Lung (tissue), 12 donors: ENCODE measurements around the gene UGP2. TPM values are rescaled to one million over a fixed set of nuclear protein-coding genes. Genes with fewer than 3 reads are reported as not detected.

Experiments
- ATAC-seq: fragments of 200-7000 bp; cut with Tn5 transposase; one replicate; pipeline ENCODE4 v1.9.1; 2020; ENCODE audit warnings: moderate number of reproducible peaks; ENCODE audit not compliant: insufficient read depth, low FRiP score
- DNase-seq, 3 donors: peaks; one replicate each; pipeline ENCODE4 v3.0.0-alpha.2; 2013 to 2017
- H3K27ac ChIP-seq, 2 donors: one replicate each; pipeline ENCODE4 v1.5.1; 2013; ENCODE audit warnings: mild to moderate bottlenecking in 2 of 2, moderate library complexity in 2 of 2, control low read depth in 1 of 2, inconsistent platforms in 1 of 2, low read depth in 1 of 2, low read length in 1 of 2
- H3K27me3 ChIP-seq, 3 donors: one replicate each; pipeline ENCODE4 v1.5.1; 2013; ENCODE audit warnings: low read length in 2 of 3; ENCODE audit not compliant: control insufficient read depth in 3 of 3, insufficient read depth in 3 of 3
- H3K36me3 ChIP-seq, 4 donors: one replicate each; pipeline ENCODE4 v1.5.1; 2013; ENCODE audit warnings: low read length in 4 of 4, mild to moderate bottlenecking in 1 of 4, moderate library complexity in 1 of 4; ENCODE audit not compliant: control insufficient read depth in 4 of 4, insufficient read depth in 4 of 4
- H3K4me1 ChIP-seq, 5 donors: one replicate each; pipeline ENCODE4 v1.5.1; 2013; ENCODE audit warnings: low read length in 5 of 5, mild to moderate bottlenecking in 2 of 5, moderate library complexity in 1 of 5; ENCODE audit not compliant: control insufficient read depth in 5 of 5, insufficient read depth in 5 of 5
- H3K4me3 ChIP-seq: one replicate; pipeline ENCODE4 v1.5.1; 2013; ENCODE audit warnings: mild to moderate bottlenecking, control low read depth, moderate library complexity
- H3K9ac ChIP-seq, 2 donors: one replicate each; pipeline ENCODE4 v1.5.1; 2013; ENCODE audit warnings: low read length in 2 of 2, control low read depth in 1 of 2; ENCODE audit not compliant: insufficient read depth in 1 of 2
- H3K9me3 ChIP-seq, 4 donors: one replicate each; pipeline ENCODE4 v1.5.1; 2013; ENCODE audit warnings: low read length in 3 of 4, mild to moderate bottlenecking in 1 of 4, moderate library complexity in 1 of 4; ENCODE audit not compliant: control insufficient read depth in 4 of 4, insufficient read depth in 3 of 4
- WGBS, 2 donors: extraction: QIAGEN DNeasy Blood & Tissue Kit; methylation state at CpG; one replicate each; pipeline ENCODE4 v1.1.7; 2013; 5-methylcytosine and 5-hydroxymethylcytosine counted together
- polyA plus RNA-seq, 2 donors: library from polyadenylated mRNA; stranded (reverse); fragments of 200-250 nt; gene quantifications; one replicate each; pipeline ENCODE4 v1.2.1, GENCODE V29; 2013
- total RNA-seq, 2 donors: library from RNA; depleted of rRNA in 1 of 2; stranded (reverse); fragments of >200 nt in 1 of 2; gene quantifications; one replicate each; pipeline ENCODE4 v1.2.1, GENCODE V29; 2014 to 2021
- TF ChIP-seq, protein P1 (sequence below): IDR thresholded peaks from 2 replicates; pipeline ENCODE4 v1.5.1; 2012; ENCODE audit warnings: mild to moderate bottlenecking; ENCODE audit errors: control extremely low read depth, extremely low read depth
- donor health status: control.
- donor health status: control.
- donor health status: Bipolar disorder and iron deficiency.
- donor health status: healthy.
- donor health status: DM: yes; HTN: yes; CAD: no.

The UGP2 gene
- total and polyA plus RNA-seq, 4 donors = 59.2 to 156 (median 107) TPM

- Histone ChIP-seq H3K9ac (no peak overlapping the region), H3K4me3 (no peak overlapping the region), H3K9me3 (peaks cover 0 to 5% (median 0%) of the 10 kb centered on the region in 4 donors), H3K27me3 (no peaks in the 10 kb centered on the region), H3K36me3 (peaks cover 8 to 41% (median 14%) of the 10 kb centered on the region in 4 donors), H3K4me1 (peaks cover 0 to 28% (median 0%) of the 10 kb centered on the region in 5 donors), H3K27ac (no peak overlapping the region)
- WGBS, 2 donors = 79 to 82% methylated on average over 1 of the region's 1 CpG
- DNase-seq (no peak), ATAC-seq (no peak)
- TF ChIP-seq, protein P1, sequence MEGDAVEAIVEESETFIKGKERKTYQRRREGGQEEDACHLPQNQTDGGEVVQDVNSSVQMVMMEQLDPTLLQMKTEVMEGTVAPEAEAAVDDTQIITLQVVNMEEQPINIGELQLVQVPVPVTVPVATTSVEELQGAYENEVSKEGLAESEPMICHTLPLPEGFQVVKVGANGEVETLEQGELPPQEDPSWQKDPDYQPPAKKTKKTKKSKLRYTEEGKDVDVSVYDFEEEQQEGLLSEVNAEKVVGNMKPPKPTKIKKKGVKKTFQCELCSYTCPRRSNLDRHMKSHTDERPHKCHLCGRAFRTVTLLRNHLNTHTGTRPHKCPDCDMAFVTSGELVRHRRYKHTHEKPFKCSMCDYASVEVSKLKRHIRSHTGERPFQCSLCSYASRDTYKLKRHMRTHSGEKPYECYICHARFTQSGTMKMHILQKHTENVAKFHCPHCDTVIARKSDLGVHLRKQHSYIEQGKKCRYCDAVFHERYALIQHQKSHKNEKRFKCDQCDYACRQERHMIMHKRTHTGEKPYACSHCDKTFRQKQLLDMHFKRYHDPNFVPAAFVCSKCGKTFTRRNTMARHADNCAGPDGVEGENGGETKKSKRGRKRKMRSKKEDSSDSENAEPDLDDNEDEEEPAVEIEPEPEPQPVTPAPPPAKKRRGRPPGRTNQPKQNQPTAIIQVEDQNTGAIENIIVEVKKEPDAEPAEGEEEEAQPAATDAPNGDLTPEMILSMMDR = no peak
These were observed 36.8 kb downstream of the UGP2 start for GRCh38 chr2:63878486-63878885.

DNA sequence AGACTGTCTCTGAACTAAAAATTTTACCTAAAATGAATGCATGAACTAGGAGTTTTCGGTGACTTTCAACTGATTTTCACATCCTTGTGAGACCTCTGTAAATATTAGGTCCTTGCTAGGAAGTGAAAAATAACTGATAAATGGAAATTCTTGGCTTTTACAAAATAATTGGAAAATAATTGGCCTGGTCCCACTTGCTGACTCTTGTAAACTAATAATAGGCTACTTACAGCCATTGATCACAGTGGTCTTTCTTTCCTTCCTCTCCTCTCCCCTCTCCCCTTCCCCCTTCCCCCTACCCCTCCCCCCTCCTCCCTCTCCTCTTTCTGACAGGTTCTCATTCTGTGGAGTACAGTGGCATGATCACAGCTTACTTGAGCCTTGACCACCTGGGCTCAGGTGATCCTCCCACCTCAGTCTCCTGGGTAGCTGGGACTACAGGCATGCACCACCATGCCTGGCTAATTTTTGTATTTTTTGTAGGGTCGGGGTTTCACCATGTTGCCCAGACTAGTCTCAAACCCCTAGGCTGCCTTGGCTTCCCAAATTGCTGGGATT lies 38.3 kb downstream of the UGP2 start:
- no peaks in the 10 kb centered on the region for H3K9me3 ChIP-seq
- H3K27me3 ChIP-seq = no peaks in the 10 kb centered on the region
- no peak overlapping the region for H3K4me3 ChIP-seq
- DNase-seq = no peak
- peaks cover 6 to 44% (median 12%) of the 10 kb centered on the region in 4 donors for H3K36me3 ChIP-seq
- no peak overlapping the region for H3K27ac ChIP-seq
- TF ChIP-seq, protein P1 = no peak
- 91 to 92% methylated on average over 2 of the region's 2 CpGs for WGBS, 2 donors
- peaks cover 0 to 16% (median 0%) of the 10 kb centered on the region in 5 donors for H3K4me1 ChIP-seq
- ATAC-seq = no peak
- H3K9ac ChIP-seq = no peak overlapping the region

DNA sequence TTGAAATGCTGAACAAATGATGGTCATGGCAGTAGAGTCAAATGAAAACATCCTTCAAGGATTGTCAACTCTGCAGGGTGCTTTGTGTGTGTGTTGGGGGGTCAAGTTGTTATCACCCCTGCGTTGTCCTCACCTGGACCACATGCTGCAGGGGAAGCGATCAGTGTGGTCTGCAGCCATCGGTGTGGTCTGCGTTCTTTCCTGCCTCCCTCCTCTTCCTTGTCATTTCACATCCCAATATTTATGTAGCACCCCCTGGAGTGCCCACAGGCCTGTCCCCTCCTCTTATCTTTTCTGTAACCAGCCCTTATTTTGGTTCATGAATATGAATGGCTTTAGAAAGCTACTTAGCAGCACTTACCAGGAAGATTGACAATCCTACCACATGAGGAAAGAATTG lies 38.9 kb downstream of the UGP2 start:
- peaks cover 8 to 49% (median 14%) of the 10 kb centered on the region in 4 donors for H3K36me3 ChIP-seq
- ATAC-seq (no peak), DNase-seq (no peak)
- TF ChIP-seq, protein P1 = no peak
- H3K4me1 ChIP-seq = peaks cover 0 to 11% (median 0%) of the 10 kb centered on the region in 5 donors
- no peak overlapping the region for H3K27ac ChIP-seq
- H3K9me3 ChIP-seq = no peaks in the 10 kb centered on the region
- no peak overlapping the region for H3K4me3 ChIP-seq
- WGBS, 2 donors = 51 to 71% methylated on average over 4 of the region's 4 CpGs
- no peaks in the 10 kb centered on the region for H3K27me3 ChIP-seq
- H3K9ac ChIP-seq = no peak overlapping the region

DNA sequence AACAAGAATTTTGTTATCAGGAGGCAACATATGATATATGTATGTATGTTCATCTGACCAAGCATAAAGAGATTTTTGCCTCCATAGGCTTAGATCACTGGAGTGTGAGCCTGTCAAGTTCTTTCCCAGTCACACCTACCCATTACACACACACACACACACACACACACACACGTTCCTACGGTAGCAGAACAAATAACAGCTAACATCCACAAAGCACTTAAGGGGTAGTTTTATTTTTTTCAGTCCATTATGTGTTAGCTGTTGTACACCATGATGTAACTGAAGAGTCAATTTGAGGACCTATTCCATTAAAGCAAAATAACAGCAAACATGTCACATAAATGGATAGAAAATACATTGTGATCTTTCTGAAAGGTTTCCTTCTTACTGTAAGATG lies 39.5 kb downstream of the UGP2 start:
- TF ChIP-seq, protein P1 = no peak
- Histone ChIP-seq H3K27me3 (no peaks in the 10 kb centered on the region), H3K9ac (no peak overlapping the region), H3K36me3 (peaks cover 11 to 46% (median 16%) of the 10 kb centered on the region in 4 donors), H3K27ac (no peak overlapping the region), H3K4me3 (no peak overlapping the region), H3K9me3 (no peaks in the 10 kb centered on the region), H3K4me1 (peaks cover 0 to 5% (median 0%) of the 10 kb centered on the region in 5 donors)
- DNase-seq (peak in 1 of 3 donors; percentile 32), ATAC-seq (no peak)
- 65 to 89% methylated on average over 2 of the region's 2 CpGs for WGBS, 2 donors
